Measurements from ENCODE around the gene SPHK1.

SPHK1 gene

GRCh38 chr17:76427501-76428231 lies 43.3 kb downstream of the SPHK1 start:
- H3K4me3 Mint-ChIP-seq: no peak overlapping the region
- H3K9me3 Mint-ChIP-seq: no peaks in the 10 kb centered on the region
- TF ChIP-seq CTCF (IDR thresholded peaks at IDR 0.05; ENCODE audit: unreplicated experiment in 3 of 3): no peak
- peak overlapping the region in 2 of 3 experiments; percentile 31 to 66 for H3K27ac Mint-ChIP-seq
- peaks cover 4% of the 10 kb centered on the region for H3K36me3 Mint-ChIP-seq (ENCODE audit: low read depth)
- H3K4me1 Mint-ChIP-seq: peaks cover 20% of the 10 kb centered on the region
- H3K27me3 Mint-ChIP-seq (ENCODE audit: low read depth): no peaks in the 10 kb centered on the region

- H3K9me3 Mint-ChIP-seq: no peaks in the 10 kb centered on the region
- TF ChIP-seq CTCF (IDR thresholded peaks at IDR 0.05; ENCODE audit: unreplicated experiment in 3 of 3): no peak
- peaks cover 20% of the 10 kb centered on the region for H3K4me1 Mint-ChIP-seq
- H3K27me3 Mint-ChIP-seq (ENCODE audit: low read depth): no peaks in the 10 kb centered on the region
- no peak overlapping the region for H3K27ac Mint-ChIP-seq
- H3K4me3 Mint-ChIP-seq: no peak overlapping the region
- no peaks in the 10 kb centered on the region for H3K36me3 Mint-ChIP-seq (ENCODE audit: low read depth)
Measured at GRCh38 chr17:76428511-76428910, 44.1 kb downstream of the SPHK1 start.

- peaks cover 11% of the 10 kb centered on the region for H3K36me3 Mint-ChIP-seq (ENCODE audit: low read depth)
- H3K4me3 Mint-ChIP-seq: no peak overlapping the region
- H3K4me1 Mint-ChIP-seq: peaks cover 20% of the 10 kb centered on the region
- no peaks in the 10 kb centered on the region for H3K9me3 Mint-ChIP-seq
- H3K27ac Mint-ChIP-seq: no peak overlapping the region
- no peak for TF ChIP-seq CTCF (IDR thresholded peaks at IDR 0.05; ENCODE audit: unreplicated experiment in 3 of 3)
- no peaks in the 10 kb centered on the region for H3K27me3 Mint-ChIP-seq (ENCODE audit: low read depth)
Measured at GRCh38 chr17:76431509-76431908, 47.1 kb downstream of the SPHK1 start.

DNA sequence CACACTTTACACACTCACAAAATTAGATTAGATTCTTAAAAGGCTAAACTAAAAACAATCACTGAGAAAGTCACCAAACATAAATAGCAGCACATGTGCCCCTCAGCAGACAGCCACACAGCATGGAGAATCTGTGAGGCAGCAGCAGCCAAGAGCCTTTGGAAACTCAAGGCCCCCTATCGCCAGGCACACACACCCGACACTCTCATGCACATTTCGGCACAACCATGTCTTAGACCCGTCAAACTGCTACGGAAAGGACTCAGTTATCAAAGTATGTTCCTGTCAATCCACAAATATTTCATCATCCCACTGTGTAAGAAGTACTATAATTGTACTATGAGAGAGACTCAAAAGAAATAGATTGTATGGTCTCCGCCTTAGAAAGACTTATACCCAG lies 47.6 kb downstream of the SPHK1 start:
- H3K4me3 Mint-ChIP-seq: no peak overlapping the region
- peaks cover 20% of the 10 kb centered on the region for H3K4me1 Mint-ChIP-seq
- no peaks in the 10 kb centered on the region for H3K9me3 Mint-ChIP-seq
- no peaks in the 10 kb centered on the region for H3K27me3 Mint-ChIP-seq (ENCODE audit: low read depth)
- H3K36me3 Mint-ChIP-seq (ENCODE audit: low read depth): peaks cover 11% of the 10 kb centered on the region
- H3K27ac Mint-ChIP-seq: no peak overlapping the region
- TF ChIP-seq CTCF (IDR thresholded peaks at IDR 0.05; ENCODE audit: unreplicated experiment in 3 of 3): no peak

- Mint-ChIP-seq H3K4me3 (no peak overlapping the region), H3K27ac (no peak overlapping the region), H3K36me3 (ENCODE audit: low read depth) (peaks cover 11% of the 10 kb centered on the region), H3K27me3 (ENCODE audit: low read depth) (no peaks in the 10 kb centered on the region), H3K9me3 (no peaks in the 10 kb centered on the region), H3K4me1 (peaks cover 19% of the 10 kb centered on the region)
- peak; percentile 26 to 36 (median 34) for TF ChIP-seq CTCF (IDR thresholded peaks at IDR 0.05; ENCODE audit: unreplicated experiment in 3 of 3)
Measured at GRCh38 chr17:76432712-76433336, 48.4 kb downstream of the SPHK1 start.

- Mint-ChIP-seq H3K9me3 (no peaks in the 10 kb centered on the region), H3K36me3 (ENCODE audit: low read depth) (peaks cover 11% of the 10 kb centered on the region), H3K27ac (no peak overlapping the region), H3K4me3 (no peak overlapping the region), H3K4me1 (peaks cover 11% of the 10 kb centered on the region), H3K27me3 (ENCODE audit: low read depth) (no peaks in the 10 kb centered on the region)
- TF ChIP-seq CTCF (IDR thresholded peaks at IDR 0.05; ENCODE audit: unreplicated experiment in 3 of 3): no peak
Measured at GRCh38 chr17:76433693-76434092, 49.3 kb downstream of the SPHK1 start.

Measured in nephron (organoid).